Transverse colon (tissue), 3 donors: Measurements from ENCODE around the gene LINGO3.

Experiments
- POLR2A ChIP-seq: fragments of 450-650 bp; IDR thresholded peaks from one replicate; pipeline ENCODE4 v1.6.1; 2016; ENCODE audit warnings: antibody characterized with exemption, mild to moderate bottlenecking, moderate library complexity
- TF ChIP-seq, protein P1 (sequence below), 5 experiments: fragments of 200-600 bp in 3 of 5; fragments of 450-650 bp in 2 of 5; sonication (generic) in 3 of 5; IDR thresholded peaks; 1 replicate in 2 of 5; 2 replicates in 3 of 5; pipeline ENCODE4 v1.5.1; 2016 to 2017; ENCODE audit warnings: antibody characterized with exemption in 5 of 5, inconsistent platforms in 3 of 5, mild to moderate bottlenecking in 2 of 5, moderate library complexity in 1 of 5

- no peak for TF ChIP-seq POLR2A
- TF ChIP-seq, protein P1, sequence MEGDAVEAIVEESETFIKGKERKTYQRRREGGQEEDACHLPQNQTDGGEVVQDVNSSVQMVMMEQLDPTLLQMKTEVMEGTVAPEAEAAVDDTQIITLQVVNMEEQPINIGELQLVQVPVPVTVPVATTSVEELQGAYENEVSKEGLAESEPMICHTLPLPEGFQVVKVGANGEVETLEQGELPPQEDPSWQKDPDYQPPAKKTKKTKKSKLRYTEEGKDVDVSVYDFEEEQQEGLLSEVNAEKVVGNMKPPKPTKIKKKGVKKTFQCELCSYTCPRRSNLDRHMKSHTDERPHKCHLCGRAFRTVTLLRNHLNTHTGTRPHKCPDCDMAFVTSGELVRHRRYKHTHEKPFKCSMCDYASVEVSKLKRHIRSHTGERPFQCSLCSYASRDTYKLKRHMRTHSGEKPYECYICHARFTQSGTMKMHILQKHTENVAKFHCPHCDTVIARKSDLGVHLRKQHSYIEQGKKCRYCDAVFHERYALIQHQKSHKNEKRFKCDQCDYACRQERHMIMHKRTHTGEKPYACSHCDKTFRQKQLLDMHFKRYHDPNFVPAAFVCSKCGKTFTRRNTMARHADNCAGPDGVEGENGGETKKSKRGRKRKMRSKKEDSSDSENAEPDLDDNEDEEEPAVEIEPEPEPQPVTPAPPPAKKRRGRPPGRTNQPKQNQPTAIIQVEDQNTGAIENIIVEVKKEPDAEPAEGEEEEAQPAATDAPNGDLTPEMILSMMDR (IDR thresholded peaks at IDR 0.05): no peak
Observed at GRCh38 chr19:2308114-2308556, at the start of gene LINGO3.
